NCI-H128 (cell line): ENCODE measurements around the gene ZFP2.

Experiments used
- DNase-seq: peaks from one replicate; lab custom pipeline; 2025; ENCODE audit not compliant: unreplicated experiment; lab: John Stamatoyannopoulos, UW

ZFP2 gene

GRCh38 chr5:178965465-178966055 lies 69.8 kb downstream of the ZFP2 start:
- no peak for DNase-seq

GRCh38 chr5:178981381-178981780 lies 85.7 kb downstream of the ZFP2 start:
- DNase-seq, result no peak
